ENCODE measurements around the gene ZBED3. TPM values are rescaled to one million over a fixed set of nuclear protein-coding genes. Genes with fewer than 3 reads are reported as not detected.

ZBED3 gene
- total RNA-seq, 1 experiment from 2014 or later, result 6.8 TPM

DNA sequence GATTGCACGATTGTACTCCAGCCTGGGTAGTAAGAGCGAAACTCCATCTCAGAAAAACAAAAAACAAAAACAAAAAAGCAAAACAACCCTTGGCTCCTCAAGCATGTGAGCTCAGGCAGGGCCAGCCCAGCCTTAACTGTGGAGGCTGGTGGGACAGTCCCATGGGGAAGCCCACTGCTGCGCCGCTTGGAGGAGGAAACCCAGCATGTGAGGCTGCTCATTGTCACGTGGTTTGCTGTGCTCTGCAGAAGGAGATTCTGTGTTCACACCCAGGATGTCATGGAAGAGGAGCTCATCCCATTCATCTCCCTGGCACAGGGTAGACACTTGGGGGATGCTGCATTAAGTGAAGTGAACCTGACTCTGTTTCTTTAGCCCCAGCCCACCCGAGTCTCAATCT is 4.0 kb downstream of the ZBED3 start:
- intact Hi-C loops (cut with micrococcal nuclease; ENCODE audit: unreplicated experiment) (no loop called here), in situ Hi-C loops (cut with HindIII; ENCODE audit: low pct_unique_long_range_greater_than_20kb, low sequenced_read_pairs) (no loop called here)
- CTCF ChIA-PET, result no interaction called here

DNA sequence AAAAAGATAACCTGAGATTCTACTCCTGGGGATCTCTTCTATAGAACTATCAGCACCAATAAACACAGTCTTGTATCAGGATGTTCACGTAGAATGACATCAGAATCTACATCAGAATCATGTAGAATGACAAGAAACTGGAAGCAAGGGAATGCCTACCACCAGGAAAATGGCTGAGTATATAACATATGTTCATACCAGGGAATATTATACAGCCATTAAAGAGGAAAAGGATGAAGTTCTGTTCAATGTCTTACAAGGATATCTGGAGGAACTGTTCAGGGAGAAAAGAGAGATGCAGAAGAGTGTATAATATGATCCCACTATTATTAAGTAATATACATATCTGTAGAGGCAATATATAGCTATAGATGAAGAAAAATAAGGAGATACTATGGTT is 4.8 kb downstream of the ZBED3 start:
- no TSS peak for BruUV-seq (replicated peaks)
- in situ Hi-C loops (cut with HindIII; ENCODE audit: low pct_unique_long_range_greater_than_20kb, low sequenced_read_pairs), result no loop called here
- intact Hi-C loops (cut with micrococcal nuclease; ENCODE audit: unreplicated experiment), result no loop called here
- H3K9me3 ChIP-seq (ENCODE audit: control insufficient read depth, insufficient read depth, low read depth, low read length), result no peaks in the 10 kb centered on the region
- no peak overlapping the region for H3K27ac ChIP-seq (ENCODE audit: low read length)
- ChIA-PET POLR2A (no interaction called here), CTCF (no interaction called here)
- no peak overlapping the region for H3K4me3 ChIP-seq (ENCODE audit: low read depth in 2 of 2, low read length in 2 of 2)
- DNase-seq (ENCODE audit: low read depth, low spot score) (no peak), ATAC-seq (no peak)
- H3K27me3 ChIP-seq (ENCODE audit: control insufficient read depth, insufficient read depth, low read length), result no peaks in the 10 kb centered on the region
- peaks cover 5% of the 10 kb centered on the region for H3K4me1 ChIP-seq (ENCODE audit: control insufficient read depth, insufficient read depth, low read length)
- TF ChIP-seq, protein P1, sequence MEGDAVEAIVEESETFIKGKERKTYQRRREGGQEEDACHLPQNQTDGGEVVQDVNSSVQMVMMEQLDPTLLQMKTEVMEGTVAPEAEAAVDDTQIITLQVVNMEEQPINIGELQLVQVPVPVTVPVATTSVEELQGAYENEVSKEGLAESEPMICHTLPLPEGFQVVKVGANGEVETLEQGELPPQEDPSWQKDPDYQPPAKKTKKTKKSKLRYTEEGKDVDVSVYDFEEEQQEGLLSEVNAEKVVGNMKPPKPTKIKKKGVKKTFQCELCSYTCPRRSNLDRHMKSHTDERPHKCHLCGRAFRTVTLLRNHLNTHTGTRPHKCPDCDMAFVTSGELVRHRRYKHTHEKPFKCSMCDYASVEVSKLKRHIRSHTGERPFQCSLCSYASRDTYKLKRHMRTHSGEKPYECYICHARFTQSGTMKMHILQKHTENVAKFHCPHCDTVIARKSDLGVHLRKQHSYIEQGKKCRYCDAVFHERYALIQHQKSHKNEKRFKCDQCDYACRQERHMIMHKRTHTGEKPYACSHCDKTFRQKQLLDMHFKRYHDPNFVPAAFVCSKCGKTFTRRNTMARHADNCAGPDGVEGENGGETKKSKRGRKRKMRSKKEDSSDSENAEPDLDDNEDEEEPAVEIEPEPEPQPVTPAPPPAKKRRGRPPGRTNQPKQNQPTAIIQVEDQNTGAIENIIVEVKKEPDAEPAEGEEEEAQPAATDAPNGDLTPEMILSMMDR (IDR thresholded peaks at IDR 0.05), result no peak
- TF ChIP-seq TCF7L2 (IDR thresholded peaks at IDR 0.05; ENCODE audit: low read depth, low read length) (no peak), SIN3A (IDR thresholded peaks at IDR 0.05; ENCODE audit: borderline replicate concordance, insufficient read depth, low read depth, low read length) (no peak), POLR2AphosphoS5 (IDR thresholded peaks at IDR 0.05; ENCODE audit: low read depth, low read length) (no peak)
- TF ChIP-seq, protein P2, sequence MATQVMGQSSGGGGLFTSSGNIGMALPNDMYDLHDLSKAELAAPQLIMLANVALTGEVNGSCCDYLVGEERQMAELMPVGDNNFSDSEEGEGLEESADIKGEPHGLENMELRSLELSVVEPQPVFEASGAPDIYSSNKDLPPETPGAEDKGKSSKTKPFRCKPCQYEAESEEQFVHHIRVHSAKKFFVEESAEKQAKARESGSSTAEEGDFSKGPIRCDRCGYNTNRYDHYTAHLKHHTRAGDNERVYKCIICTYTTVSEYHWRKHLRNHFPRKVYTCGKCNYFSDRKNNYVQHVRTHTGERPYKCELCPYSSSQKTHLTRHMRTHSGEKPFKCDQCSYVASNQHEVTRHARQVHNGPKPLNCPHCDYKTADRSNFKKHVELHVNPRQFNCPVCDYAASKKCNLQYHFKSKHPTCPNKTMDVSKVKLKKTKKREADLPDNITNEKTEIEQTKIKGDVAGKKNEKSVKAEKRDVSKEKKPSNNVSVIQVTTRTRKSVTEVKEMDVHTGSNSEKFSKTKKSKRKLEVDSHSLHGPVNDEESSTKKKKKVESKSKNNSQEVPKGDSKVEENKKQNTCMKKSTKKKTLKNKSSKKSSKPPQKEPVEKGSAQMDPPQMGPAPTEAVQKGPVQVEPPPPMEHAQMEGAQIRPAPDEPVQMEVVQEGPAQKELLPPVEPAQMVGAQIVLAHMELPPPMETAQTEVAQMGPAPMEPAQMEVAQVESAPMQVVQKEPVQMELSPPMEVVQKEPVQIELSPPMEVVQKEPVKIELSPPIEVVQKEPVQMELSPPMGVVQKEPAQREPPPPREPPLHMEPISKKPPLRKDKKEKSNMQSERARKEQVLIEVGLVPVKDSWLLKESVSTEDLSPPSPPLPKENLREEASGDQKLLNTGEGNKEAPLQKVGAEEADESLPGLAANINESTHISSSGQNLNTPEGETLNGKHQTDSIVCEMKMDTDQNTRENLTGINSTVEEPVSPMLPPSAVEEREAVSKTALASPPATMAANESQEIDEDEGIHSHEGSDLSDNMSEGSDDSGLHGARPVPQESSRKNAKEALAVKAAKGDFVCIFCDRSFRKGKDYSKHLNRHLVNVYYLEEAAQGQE (IDR thresholded peaks at IDR 0.05; ENCODE audit: insufficient read depth in 1 of 2, low read depth in 2 of 2, low read length in 1 of 2), result no peak
- peaks cover 2% of the 10 kb centered on the region; the same call in 1 of the 2 replicates for H3K36me3 ChIP-seq (ENCODE audit: control insufficient read depth, insufficient read depth, low read length)

More for the DNA sequence above, 4.0 kb downstream of the ZBED3 start:
- ATAC-seq (no peak), DNase-seq (ENCODE audit: low read depth, low spot score) (no peak)
- TF ChIP-seq POLR2AphosphoS5 (IDR thresholded peaks at IDR 0.05; ENCODE audit: low read depth, low read length) (no peak), SIN3A (IDR thresholded peaks at IDR 0.05; ENCODE audit: borderline replicate concordance, insufficient read depth, low read depth, low read length) (no peak), TCF7L2 (IDR thresholded peaks at IDR 0.05; ENCODE audit: low read depth, low read length) (no peak)
- TF ChIP-seq, protein P2 (IDR thresholded peaks at IDR 0.05; ENCODE audit: insufficient read depth in 1 of 2, low read depth in 2 of 2, low read length in 1 of 2), result no peak
- TF ChIP-seq, protein P1 (IDR thresholded peaks at IDR 0.05), result no peak
- no peak overlapping the region for H3K4me3 ChIP-seq (ENCODE audit: low read depth in 2 of 2, low read length in 2 of 2)
- peaks cover 2% of the 10 kb centered on the region; the same call in 1 of the 2 replicates for H3K36me3 ChIP-seq (ENCODE audit: control insufficient read depth, insufficient read depth, low read length)
- no peaks in the 10 kb centered on the region for H3K27me3 ChIP-seq (ENCODE audit: control insufficient read depth, insufficient read depth, low read length)
- no peak overlapping the region for H3K27ac ChIP-seq (ENCODE audit: low read length)
- POLR2A ChIA-PET, result no interaction called here
- H3K4me1 ChIP-seq (ENCODE audit: control insufficient read depth, insufficient read depth, low read length), result peaks cover 13% of the 10 kb centered on the region
- no peaks in the 10 kb centered on the region for H3K9me3 ChIP-seq (ENCODE audit: control insufficient read depth, insufficient read depth, low read depth, low read length)
- no TSS peak for BruUV-seq (replicated peaks)

All from Panc1 (cell line).